Suprapubic skin (tissue), 3 donors: ENCODE measurements around the gene CADPS2.

Experiments used
- CTCF ChIP-seq, 2 donors: fragments of 200-600 bp in 1 of 2; fragments of 450-650 bp in 1 of 2; sonication (generic) in 1 of 2; IDR thresholded peaks; one replicate each; pipeline ENCODE4 v1.5.1; 2016 to 2019; ENCODE audit warnings: antibody characterized with exemption in 2 of 2, mild to moderate bottlenecking in 1 of 2, moderate library complexity in 1 of 2
- EP300 ChIP-seq: sonication (generic); formaldehyde crosslinking; IDR thresholded peaks from one replicate; pipeline ENCODE4 v1.6.1; 2017; ENCODE audit warnings: antibody characterized with exemption

- no peak for TF ChIP-seq EP300
- no peak for TF ChIP-seq CTCF (IDR thresholded peaks at IDR 0.05)
Observed at GRCh38 chr7:122291189-122291588, 595.1 kb downstream of the CADPS2 start.
